NT2/D1 (cell line): ENCODE results near the gene STARD4.

ENCODE experiments used
- SUZ12 ChIP-seq: IDR thresholded peaks from 2 replicates; pipeline ENCODE4 v1.6.1; 2011; ENCODE audit not compliant: insufficient read length, insufficient read depth; ENCODE audit errors: extremely low read depth
- YY1 ChIP-seq: IDR thresholded peaks from 2 replicates; pipeline ENCODE4 v1.6.1; 2011; ENCODE audit not compliant: insufficient read length, insufficient read depth
- ZNF274 ChIP-seq: IDR thresholded peaks from 2 replicates; pipeline ENCODE4 v1.6.1; 2011; ENCODE audit warnings: mild to moderate bottlenecking, low read depth, low read length

GRCh38 chr5:111553868-111554267 is 41.5 kb upstream of the STARD4 start:
- TF ChIP-seq YY1: no peak
- no peak for TF ChIP-seq ZNF274
- no peak for TF ChIP-seq SUZ12
